Suppressor macrophage (primary cell): ENCODE data around the gene C5orf58.

Experiments used
- DNase-seq, 4 experiments: peaks; one replicate each; pipeline ENCODE4 v3.0.0-alpha.2; 2020 to 2022
- total RNA-seq, 17 experiments: gene quantifications; one replicate each; lab custom pipeline; 2026; ENCODE audit warnings: mixed read lengths in 6 of 17, inconsistent platforms in 3 of 17; lab: John Stamatoyannopoulos, UW

Gene C5orf58, protein sequence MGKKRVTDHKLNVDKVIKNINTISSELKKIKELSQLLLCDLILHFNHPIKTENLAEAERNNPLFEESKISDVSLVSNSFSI
- 0 to 1.3 (median 0) reads per million in 17 experiments for total RNA-seq

DNA sequence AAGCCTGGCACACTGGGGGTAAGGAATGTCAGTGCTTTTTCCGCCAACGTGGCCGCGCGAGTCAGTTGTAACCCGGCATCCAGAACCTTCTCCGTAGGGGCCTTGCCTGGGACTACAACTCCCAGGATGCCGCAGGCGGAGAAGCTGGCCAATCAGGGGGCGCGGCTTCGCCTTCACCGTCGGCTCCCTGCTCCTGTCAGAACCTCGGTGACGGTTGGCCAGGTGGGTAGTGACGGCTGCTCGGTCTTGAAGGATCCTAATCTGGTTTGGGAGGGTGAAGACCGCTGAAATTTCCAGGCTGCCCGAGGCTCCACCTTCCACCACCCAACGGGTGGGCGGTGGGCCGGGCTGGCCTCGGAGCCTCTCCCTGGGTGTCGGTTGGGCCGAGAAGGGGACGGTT is at the start of gene C5orf58:
Gene C5orf58, plus strand, starts transcription at position 200 of the 400 bp plus-strand sequence. CDS start 1,992 bp downstream, outside the sequence.
- DNase-seq: no peak

DNA sequence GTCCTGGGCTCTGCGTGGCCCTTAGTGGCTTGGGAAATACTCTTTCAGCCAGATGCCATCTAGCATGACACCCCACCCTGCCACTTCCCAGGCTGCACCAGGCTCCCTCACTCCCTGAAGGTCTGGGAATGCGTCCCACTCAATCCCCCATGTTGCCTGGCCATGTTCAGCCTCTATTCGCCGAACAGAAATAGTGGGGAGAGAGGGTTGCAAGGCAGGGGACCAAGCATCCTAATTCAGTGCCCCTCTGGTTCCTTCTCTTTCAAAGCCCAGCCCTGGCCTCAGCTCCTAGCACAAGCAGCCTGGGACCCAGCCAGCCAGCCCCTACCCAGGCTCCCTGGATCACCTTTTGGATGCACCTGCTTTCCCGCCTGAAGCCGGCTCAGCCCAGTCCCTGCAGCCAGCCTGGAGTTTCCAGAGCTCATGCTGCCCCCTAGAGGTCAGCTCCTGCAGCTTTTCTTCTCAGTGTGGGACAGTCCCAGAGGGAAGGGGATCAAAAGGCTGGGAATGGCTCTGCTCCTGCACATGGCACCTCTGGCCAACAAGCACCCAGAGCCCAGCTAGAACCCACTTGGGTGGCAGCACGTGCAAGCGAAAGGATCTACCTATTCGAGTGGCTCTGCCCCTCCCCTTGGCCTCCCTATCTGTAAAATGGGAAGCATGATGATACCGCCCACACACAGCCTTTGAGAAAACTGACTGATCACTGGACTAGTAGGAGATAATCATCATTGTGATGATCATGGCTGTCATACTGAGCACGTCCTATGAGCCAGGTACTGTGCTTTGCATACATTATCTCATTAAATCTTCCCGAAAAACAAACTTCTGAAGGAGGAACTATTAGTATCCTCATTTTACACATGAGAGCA is 48.7 kb upstream of the C5orf58 start:
- DNase-seq: peak; percentile 62 to 77 (median 73)

DNA sequence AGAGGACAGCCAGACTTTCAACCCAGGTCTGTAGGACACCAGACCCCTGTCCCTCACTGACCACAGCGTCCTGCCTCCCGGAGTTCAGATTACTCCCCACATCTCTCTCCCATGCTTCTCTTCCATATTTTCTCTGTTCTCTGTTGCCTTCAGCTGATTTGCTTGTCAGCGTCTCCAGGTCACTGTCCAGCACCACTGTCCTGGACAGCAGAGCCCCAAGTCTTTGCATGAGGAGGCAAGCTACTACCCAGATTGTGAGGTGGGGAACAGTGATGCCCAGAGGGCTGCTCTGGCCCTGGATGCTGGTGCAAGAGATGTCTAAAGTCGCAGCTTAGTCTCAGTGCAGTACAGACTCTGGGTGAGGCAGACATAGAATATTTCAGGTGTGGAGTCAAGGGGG is 48.0 kb upstream of the C5orf58 start:
- no peak for DNase-seq

DNA sequence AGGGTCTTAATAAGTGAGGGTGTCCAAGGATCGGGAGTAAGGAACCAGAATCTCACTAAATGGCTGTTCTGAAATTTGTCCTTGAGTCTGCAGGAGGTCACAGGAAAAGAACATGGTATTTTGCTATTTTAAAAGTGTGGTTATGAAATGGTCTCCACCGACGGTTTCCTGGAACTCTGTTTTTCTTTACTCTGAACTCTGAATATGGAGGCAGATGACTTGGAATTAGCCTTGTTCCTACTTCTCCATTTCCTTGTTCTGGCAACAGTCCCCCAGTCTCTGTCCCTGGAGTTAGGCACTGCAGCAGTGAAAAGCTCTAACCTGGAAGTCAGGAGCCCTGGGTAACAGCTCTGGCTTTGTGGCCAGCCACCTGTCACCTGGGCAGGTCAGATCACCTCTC is 46.6 kb upstream of the C5orf58 start:
- peak; percentile 11 to 65 (median 52) for DNase-seq

DNA sequence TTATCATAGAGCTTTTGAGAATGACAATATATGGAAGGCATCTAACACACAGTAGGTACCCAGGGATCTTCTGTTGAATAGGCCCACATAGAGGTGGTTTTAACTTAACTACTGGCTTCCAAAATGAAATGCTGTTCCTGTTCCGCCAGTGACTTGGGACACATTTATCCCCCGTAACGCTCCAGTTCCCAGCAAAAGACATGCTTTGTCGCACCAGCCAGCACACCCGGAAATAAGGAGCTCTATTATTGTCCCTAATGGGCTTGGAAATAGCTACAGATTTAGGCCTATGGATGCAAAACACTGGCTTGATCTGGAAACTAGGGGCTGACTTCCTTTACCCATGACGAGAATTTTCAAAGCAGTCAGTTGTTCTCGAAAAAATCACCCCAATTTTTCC is 45.9 kb upstream of the C5orf58 start:
- DNase-seq: no peak

DNA sequence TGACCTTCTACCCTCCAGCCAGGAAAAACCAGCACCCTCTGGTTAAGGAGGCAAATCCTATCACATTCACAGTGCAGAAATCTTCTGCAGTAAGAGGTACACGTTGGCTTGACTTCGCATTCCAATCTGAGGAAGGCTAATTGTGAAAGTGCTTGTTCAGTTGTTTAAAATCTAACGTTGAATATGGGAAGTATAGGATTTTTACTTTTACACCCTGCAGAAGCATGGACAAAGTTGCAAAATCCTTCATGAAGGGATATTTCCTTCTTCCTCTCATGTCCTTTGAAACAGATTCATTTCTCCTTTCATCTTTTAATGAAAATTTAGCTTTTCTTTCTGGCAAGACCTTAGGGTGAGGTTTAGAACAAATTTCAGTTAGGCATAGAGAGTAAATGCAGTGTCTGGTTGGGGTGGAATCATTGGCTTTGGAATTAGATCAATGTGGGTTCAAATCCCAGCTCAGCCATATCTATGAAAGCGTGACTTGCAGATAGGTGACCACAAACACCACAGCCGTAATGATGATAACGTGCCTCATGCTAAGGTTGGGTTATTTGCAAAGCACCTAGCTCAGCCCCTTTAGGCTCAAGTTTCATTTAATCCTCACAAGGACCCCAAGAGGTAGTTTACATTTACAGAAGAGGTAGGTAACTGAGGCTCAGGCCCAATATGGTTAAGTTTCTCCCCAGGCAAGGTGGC is 42.2 kb upstream of the C5orf58 start:
- DNase-seq: peak; percentile 22 to 73 (median 52)

DNA sequence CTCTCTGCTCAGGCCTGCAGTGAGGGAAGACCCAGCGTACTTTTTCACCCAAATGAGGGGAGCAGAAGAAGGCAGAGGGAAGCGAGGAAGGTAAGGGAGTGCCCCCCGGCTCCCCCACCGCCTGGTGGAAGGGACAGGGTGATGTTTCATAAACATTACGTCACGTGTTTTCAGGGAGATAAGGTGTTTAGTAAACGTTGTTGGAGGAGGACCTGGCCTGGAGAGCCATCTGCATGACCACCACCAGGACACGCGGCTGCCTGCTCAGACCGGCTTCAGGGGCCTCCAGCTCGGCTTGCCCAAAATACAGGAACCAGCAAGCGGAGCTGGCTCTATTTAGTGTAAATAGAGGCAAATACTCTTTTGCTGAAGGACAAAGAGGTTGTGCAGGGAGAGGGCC is 40.0 kb upstream of the C5orf58 start:
- DNase-seq: no peak

DNA sequence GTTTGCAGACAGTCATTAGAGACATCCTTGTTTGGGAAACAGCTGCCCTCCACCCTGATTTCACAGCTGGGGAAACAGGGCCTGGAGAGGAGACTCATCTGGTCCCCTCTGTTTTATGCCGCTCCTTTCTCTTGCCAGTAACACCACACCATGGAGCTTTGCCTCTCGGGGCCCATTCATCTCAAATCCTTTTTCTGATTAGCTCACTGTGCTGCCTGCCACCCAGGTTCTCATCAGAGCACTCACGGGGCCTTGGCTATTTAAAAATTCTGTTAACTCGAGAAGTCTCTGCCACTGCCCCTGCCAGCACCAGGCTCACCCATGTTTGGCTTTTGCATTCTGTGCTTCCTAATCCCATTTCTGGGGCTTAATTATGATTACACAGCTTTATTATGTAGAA is 36.8 kb upstream of the C5orf58 start:
- no peak for DNase-seq

DNA sequence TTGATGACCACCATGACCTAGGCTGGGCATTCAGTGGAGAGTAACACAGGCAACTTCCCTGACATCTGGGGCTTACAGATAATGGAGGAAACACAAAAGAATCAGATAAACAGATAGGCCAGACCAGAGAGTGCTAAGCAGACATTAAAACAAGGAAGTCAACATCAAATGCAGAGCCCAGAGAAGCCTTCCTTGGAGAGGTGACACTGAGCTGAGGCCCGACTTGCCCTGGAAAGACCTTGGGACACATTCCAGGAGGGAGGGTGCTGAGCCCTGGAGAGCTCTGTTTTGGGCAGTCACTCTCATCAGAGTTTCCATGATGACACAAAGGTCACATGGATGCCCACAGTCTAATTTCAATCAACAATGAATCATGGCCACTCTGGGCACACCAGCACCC is 31.9 kb upstream of the C5orf58 start:
- peak in 3 of 4 experiments; percentile 15 to 45 (median 34) for DNase-seq

DNA sequence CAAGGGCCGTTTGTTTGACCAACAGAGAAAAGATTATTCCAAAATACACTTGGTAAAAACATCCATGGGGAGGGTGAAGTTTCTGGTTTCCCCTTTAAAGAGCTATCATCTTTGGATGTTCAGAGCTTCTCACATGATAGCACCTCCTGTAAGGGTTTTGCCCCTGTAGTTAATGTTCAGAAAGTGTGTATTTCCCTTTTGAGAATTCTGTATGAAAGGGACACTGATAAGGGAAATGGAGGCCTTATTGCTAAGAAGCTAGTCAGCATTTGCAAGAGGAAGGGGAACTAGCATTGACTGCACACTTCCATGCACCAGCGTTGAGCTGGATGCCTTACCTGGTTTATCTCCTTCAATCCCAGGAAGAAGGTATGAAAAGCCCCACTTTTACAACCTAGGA is 31.5 kb upstream of the C5orf58 start:
- DNase-seq: peak in 3 of 4 experiments; percentile 22 to 47 (median 44)

DNA sequence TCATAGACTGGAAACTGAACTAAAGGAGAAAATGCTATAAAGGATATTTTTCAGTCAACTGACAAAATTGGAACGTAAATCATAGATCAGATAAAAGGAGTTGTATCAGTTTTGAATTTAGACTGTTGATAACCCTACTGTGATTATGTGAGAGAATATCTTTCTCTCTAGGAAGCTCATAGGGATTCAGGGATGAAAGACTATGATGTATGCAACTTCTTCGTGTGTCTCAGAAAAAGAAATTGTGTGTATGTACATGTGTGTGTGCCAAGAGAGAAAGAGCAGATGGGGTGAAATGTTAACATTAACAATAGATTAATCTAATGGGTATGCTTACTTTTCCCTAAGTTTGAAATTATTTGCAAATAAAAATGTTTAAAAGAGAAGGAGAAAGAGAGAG is 30.7 kb upstream of the C5orf58 start:
- no peak for DNase-seq

DNA sequence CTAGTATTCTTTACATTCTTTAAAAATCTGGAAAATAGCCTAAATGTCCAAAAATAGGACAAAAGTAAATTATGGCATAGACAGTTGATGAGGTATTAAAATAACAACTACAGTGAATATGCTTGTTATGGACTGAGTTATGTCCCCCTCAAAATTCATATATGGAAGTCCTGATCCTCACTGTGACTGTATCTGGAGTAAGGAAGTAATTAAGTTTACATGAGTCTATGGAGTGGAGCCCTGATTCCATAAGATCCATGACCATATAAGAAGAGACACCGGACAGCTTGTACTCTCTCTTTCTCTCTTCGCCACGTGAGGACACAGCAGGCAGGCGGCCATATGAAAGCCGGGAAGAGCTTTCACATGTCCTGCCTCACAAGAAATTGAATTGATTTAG is 28.6 kb upstream of the C5orf58 start:
- DNase-seq: no peak

DNA sequence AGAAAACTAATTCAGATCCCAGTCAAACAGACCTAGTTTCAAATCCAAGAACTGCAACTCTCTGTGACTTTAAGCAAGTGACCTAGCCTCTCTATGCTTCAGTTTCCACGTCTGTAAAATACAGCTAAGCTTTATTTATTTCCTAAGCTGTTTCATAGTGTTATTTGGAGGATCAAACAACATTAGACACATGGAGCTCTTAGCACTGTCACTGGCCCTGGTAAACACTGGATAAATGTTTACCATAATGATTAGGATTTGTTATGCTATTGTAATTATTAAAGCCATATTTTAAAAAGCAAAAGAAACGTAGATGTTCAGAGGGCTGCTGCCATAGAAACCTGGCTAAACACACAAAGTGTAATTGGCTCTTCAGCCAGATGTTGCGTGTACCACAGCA is 26.6 kb upstream of the C5orf58 start:
- no peak for DNase-seq

DNA sequence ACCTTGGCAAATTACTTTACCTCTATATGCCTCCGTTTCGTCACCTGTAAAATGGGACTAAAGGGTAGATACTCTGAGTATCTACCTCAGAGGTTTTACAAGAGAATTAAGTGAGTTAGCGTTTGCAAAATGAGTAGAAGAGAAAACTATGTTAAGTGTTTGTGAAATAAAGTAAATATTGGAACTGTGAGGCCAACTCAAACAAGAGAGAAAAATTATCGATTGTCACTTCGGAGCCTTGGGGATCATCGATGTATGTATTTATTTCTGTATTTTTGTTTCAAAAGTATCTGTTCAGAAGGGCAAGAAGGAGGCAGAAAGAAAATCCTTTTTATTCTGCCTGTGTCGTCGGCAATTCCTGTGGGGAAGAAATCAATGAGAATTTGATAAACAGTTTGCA is 25.8 kb upstream of the C5orf58 start:
- DNase-seq: no peak

DNA sequence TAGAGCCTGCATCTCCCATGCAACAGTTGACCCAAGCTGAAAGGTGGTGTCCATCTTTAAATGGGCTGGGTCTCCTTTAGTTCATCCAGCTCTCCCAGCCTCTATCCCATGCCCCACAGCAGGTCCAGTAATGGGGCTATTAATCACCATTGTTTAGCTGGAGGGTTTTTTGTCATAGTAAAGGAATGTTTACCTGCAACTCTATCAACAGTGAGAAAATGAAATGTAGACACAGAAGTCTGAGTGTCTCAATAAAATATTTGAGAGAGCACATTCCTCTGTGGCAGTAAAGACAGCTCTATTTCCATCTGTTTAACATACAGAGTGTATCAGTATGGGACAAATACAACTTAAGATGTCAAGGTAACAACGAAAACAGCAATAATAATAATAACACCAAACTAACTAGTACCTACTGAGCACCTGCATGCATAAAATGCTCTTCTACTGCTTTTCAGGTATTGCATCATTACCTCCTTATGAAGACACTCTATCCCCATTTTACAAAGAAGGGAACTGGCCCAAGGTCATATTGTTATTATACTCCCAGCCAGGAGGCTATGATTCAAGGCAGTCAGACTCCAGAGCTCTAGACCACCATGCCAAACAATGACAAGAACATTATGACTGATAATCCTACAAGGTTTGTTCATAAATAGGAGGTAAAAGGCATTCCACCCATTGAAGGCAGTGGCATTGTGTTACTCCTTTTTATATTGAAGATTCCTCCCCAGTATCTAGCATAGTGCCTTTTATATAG is 21.0 kb upstream of the C5orf58 start:
- no peak for DNase-seq

DNA sequence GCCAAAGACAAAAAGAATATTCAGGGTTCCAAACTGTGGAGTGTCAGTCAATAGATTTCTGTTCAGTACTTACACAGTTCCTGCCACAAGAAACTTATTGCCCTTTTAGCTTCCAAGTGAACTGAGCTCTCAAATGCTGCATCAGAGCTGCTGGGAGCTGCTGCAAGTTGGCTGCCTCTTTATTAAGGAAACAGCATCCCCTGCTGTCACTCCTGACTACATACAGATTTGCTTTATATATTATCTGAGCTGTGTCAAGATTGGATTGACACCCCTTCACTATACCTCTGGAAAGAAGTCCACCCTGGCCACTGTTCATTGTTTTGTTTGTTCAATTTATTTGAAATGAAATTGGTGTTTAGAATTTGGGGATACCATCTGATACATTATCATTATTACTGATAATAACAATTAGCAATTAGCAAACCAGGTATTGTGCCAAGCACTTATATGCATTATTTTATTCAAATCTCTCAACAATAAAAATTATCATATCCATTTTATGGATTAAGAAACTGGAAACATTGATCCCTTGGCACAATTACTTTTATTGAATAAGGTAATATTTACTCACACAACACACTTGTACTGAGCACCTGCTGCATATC is 16.4 kb upstream of the C5orf58 start:
- peak; percentile 60 to 82 (median 76) for DNase-seq

DNA sequence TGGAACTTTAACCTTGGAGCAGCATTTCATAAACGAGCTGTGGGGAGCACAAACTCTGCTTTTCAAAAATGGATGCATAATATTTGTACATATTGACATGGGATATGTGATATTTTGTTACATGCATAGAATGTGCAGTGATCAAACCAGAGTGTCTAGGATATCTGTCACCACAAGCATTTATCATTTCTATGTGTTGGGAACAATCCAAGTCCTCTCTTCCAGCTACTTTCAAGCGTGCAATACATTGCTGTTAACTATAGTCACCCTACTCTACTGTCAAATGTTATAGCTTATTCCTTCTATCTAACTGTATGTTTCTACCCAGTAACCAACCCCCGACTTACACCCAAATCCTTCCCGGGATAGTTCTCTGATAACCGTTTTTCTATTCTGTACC is 15.0 kb upstream of the C5orf58 start:
- no peak for DNase-seq

DNA sequence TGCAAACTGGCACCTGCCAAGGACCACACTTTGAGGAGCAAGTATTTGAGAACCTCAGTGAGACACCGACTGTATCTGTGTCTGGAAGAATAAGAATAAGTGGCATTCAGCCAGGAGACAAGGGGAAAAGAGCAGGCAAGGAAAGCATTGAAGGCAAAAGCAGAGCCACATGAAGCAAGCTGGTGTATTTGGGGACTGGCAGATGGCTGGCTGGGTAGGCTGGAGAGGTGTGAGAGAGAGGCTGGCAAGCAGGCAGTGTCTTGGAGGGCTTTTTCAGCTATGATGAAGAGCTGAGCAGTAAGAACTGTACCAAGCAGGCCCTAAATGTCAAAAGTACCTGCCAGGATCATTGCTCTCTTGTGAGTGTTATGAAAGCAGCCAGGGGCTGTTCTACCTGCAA is 14.1 kb upstream of the C5orf58 start:
- DNase-seq: no peak

DNA sequence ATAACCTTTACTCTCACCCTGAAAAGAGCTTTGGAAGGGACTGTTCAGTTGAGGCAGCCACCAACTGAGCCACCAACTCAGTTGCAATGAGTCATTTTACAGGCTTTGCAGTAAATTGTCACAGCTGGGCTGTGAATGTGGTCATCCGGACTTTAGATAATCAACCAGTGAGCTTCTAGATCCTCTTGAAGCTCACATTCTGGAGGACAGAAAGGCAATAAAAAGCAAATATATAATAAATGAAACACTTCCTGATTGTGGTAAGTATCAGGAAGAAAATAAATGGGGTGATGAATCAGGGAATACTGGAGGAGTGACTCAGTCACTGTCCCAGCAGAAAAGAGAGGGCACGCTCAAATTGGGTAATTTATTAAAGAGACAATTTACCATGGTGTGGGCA is 13.2 kb upstream of the C5orf58 start:
- peak; percentile 27 to 61 (median 38) for DNase-seq

DNA sequence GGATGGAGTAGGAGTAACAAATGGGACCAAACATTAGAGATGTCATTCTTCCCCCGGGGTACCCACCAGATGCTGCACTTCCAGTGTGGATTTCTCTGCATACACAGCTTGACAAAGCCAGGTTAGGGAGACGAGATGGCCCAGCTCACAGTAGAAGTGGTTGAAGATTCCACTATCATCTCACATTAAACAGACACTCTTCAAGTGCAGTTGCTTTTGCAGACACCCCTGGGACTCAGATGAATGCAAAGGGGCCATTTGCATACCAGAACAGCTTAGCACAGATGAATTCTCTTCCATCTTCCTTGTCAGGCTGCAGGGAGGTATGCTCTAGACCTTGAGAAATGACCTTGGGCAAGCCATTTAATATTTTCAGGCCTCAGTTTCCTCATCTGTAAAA is 12.6 kb upstream of the C5orf58 start:
- no peak for DNase-seq

DNA sequence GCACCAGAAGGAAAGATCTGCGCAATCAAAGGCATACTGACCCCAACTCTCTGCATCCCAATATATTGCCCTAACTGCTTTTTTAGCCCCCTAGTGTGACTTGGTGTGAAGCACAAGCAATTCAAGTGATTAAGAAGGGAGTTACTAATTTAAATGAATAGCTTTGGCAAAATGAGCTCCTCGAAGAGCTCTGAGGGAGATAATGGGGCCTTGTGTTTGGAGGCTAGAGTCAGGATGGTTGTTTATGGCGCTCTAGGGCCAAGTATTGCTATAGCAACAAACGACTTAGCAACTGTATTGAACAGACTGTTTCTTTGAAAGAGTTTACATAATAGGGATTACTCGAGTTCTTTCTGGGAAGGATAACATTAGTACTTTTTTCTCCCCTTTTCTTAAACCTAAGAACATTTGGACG is 11.5 kb upstream of the C5orf58 start:
- DNase-seq: no peak

DNA sequence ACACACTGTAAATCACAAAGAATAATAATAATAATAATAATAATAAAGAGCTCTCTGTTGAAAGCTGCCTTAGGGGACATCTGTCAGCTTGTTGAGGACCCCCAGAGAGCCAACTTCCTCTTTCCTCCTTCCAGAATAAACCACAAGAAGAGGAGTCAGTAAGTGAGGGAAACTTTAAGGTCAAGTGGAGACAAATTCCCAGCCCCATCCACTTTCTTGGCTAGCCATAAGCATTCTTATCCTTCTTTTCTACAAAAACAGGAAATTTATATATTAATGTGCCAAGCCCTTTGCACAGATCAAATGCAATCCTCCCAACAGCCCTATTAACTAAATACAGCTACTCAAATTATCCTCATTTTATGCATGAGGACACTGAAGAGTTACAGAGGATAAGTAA is 9.4 kb upstream of the C5orf58 start:
- DNase-seq: no peak
